HEK293T (cell line): Measurements from ENCODE around the gene SLC36A2.

Experiments
- CTCF ChIA-PET: fragments of 350-600 bp; formaldehyde crosslinking; extraction: SDS; loops from one replicate; lab custom pipeline; 2021; ENCODE audit warnings: antibody characterized with exemption, inconsistent platforms; lab: Yijun Ruan, JAX
- POLR2A ChIA-PET: fragments of 350-600 bp; formaldehyde crosslinking; extraction: SDS; loops from one replicate; lab custom pipeline; 2020; ENCODE audit warnings: antibody characterized with exemption, inconsistent platforms; lab: Yijun Ruan, JAX
- DNase-seq: peaks from one replicate; pipeline ENCODE4 v3.0.0; 2012; ENCODE audit warnings: mixed read lengths; ENCODE audit errors: extremely low spot score
- ARNT ChIP-seq: fragments of 450-650 bp; IDR thresholded peaks from 2 replicates; pipeline ENCODE4 v1.6.1; 2017; ENCODE audit warnings: mild to moderate bottlenecking
- BHLHE40 ChIP-seq: fragments of 450-650 bp; IDR thresholded peaks from 2 replicates; pipeline ENCODE4 v1.6.1; 2016; ENCODE audit warnings: mild to moderate bottlenecking, moderate library complexity, borderline replicate concordance
- CTBP1 ChIP-seq: fragments of 450-650 bp; IDR thresholded peaks from 2 replicates; pipeline ENCODE4 v1.6.1; 2016; ENCODE audit warnings: borderline replicate concordance
- ELF4 ChIP-seq: fragments of 450-650 bp; IDR thresholded peaks from 2 replicates; pipeline ENCODE4 v1.6.1; 2017; ENCODE audit warnings: antibody characterized with exemption
- FOXA1 ChIP-seq: fragments of 450-650 bp; IDR thresholded peaks from 2 replicates; pipeline ENCODE4 v1.6.1; 2016; ENCODE audit warnings: mild to moderate bottlenecking
- FOXK2 ChIP-seq: fragments of 450-650 bp; IDR thresholded peaks from 2 replicates; pipeline ENCODE4 v1.6.1; 2016; ENCODE audit warnings: mild to moderate bottlenecking
- FOXM1 ChIP-seq: fragments of 450-650 bp; IDR thresholded peaks from 2 replicates; pipeline ENCODE4 v1.6.1; 2017; ENCODE audit warnings: mild to moderate bottlenecking, borderline replicate concordance
- HDGF ChIP-seq: fragments of 450-650 bp; IDR thresholded peaks from 2 replicates; pipeline ENCODE4 v1.6.1; 2017; ENCODE audit warnings: antibody characterized with exemption, borderline replicate concordance
- L3MBTL2 ChIP-seq: fragments of 450-650 bp; conservative IDR thresholded peaks from 2 replicates; pipeline ENCODE4 v1.6.1; 2016; ENCODE audit warnings: mild to moderate bottlenecking
- LEF1 ChIP-seq: fragments of 450-650 bp; IDR thresholded peaks from 2 replicates; pipeline ENCODE4 v1.6.1; 2017; ENCODE audit warnings: mild to moderate bottlenecking, borderline replicate concordance
- NFRKB ChIP-seq: fragments of 450-650 bp; IDR thresholded peaks from 2 replicates; pipeline ENCODE4 v1.6.1; 2016; ENCODE audit warnings: mild to moderate bottlenecking, moderate library complexity
- SP1 ChIP-seq: fragments of 450-650 bp; IDR thresholded peaks from 2 replicates; pipeline ENCODE4 v1.6.1; 2017
- SUZ12 ChIP-seq: fragments of 450-650 bp; IDR thresholded peaks from 2 replicates; pipeline ENCODE4 v1.6.1; 2016; ENCODE audit warnings: mild to moderate bottlenecking
- TARDBP ChIP-seq: fragments of 450-650 bp; IDR thresholded peaks from 2 replicates; pipeline ENCODE4 v1.6.1; 2016
- ZNF384 ChIP-seq: fragments of 450-650 bp; IDR thresholded peaks from 2 replicates; pipeline ENCODE4 v1.6.1; 2016
- TF ChIP-seq, protein P1 (sequence below): fragments of 450-650 bp; IDR thresholded peaks from 2 replicates; pipeline ENCODE4 v1.6.1; 2016

SLC36A2 gene

DNA sequence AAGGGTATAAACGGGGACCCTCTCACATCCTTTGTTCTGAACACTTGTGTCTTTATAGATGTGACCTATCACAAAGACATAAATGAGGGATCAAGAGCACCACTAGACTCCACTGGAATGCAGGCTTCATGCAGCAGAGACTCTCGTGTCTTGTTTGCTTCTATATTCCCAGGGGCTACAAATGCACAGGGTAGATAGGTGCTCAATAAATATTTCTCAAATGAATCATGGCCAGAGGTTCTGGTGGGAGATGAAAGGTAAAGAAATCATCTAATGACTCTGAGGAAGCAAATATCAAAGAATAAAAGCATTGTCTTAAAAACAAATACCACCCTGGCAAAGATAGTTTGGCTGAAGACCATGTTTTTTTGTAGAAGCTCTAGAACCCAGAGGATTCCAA, 50.4 kb downstream of the SLC36A2 start:
- TF ChIP-seq, protein P1, sequence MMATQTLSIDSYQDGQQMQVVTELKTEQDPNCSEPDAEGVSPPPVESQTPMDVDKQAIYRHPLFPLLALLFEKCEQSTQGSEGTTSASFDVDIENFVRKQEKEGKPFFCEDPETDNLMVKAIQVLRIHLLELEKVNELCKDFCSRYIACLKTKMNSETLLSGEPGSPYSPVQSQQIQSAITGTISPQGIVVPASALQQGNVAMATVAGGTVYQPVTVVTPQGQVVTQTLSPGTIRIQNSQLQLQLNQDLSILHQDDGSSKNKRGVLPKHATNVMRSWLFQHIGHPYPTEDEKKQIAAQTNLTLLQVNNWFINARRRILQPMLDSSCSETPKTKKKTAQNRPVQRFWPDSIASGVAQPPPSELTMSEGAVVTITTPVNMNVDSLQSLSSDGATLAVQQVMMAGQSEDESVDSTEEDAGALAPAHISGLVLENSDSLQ: no peak
- no peak for TF ChIP-seq HDGF
- no peak for TF ChIP-seq FOXA1
- no peak for TF ChIP-seq BHLHE40
- CTCF ChIA-PET: interaction anchor here (1.6 kb wide), 1 partner anchor 21 kb away, joined by 3 read pairs; no protein-coding TSS in a partner anchor
- POLR2A ChIA-PET: no interaction called here
- DNase-seq: no peak

DNA sequence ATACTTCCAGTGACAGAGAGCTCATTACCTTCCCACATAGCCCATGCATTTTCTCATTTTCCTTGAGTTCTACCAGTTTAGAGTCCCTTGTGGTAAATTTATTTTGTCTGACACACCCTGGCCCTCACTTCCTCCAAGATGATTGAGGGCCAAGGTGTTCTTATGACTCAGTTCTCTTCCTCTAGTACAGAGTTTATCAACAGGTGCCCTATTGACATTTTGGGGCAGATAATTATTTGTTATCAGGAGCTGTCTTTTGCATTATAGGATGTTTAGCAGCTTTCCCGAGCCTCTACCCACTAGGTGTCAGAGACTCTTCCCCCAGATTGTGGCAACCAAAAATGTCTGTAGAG, 50.9 kb downstream of the SLC36A2 start:
- ChIA-PET CTCF (no interaction called here), POLR2A (no interaction called here)
- TF ChIP-seq TARDBP (no peak), FOXM1 (no peak), CTBP1 (no peak), SUZ12 (no peak), ARNT (no peak), BHLHE40 (no peak), FOXA1 (no peak), L3MBTL2 (no peak), FOXK2 (no peak), NFRKB (no peak), ELF4 (no peak), LEF1 (no peak)
- TF ChIP-seq, protein P1: no peak
- DNase-seq: no peak

DNA sequence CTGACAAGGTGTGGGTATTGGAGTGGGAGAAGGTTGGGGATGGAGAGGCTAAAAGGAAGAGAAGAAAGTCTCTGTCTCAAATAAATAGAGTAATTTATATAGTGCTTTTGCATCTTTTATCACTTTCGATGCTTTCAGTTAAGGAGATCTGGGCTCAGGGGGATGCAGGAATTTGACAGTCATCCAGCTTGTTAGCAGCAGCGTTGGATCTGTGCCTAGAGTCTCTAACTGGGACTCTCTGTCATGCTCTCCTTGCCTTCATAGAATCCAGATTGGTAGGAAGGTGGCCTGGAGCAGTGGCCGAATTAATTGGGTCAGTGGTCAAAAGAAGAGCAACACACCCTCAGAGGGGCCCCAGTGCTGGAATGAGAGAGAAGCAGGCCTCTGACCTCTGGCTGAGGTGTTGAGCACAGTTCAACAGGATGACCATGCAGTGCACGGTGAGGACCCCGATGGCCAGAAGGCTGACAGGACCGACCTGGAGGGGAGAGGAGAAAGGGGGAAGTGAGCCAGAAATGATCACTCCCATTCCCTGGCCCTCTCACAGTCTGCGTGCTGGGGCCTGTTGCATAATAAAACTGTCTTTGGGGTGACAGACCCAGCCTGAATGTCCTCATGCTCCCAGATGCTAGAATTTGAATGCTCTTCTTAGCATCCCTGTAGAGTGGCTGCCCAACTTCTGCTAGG, 51.4 kb downstream of the SLC36A2 start:
- ChIA-PET CTCF (no interaction called here), POLR2A (no interaction called here)
- TF ChIP-seq, protein P1: no peak
- TF ChIP-seq NFRKB (no peak), L3MBTL2 (no peak), ZNF384 (no peak), FOXM1 (no peak), LEF1 (no peak), ELF4 (no peak), CTBP1 (no peak), BHLHE40 (no peak), ARNT (no peak), SP1 (no peak), SUZ12 (no peak), TARDBP (no peak), FOXA1 (no peak), FOXK2 (no peak)
- no peak for DNase-seq

GRCh38 chr5:151295138-151295537, 52.2 kb downstream of the SLC36A2 start:
- DNase-seq: no peak
- ChIA-PET POLR2A (no interaction called here), CTCF (interaction anchor here (1.1 kb wide), 1 partner anchor 21 kb away, joined by 3 read pairs; no protein-coding TSS in a partner anchor)
- no peak for TF ChIP-seq L3MBTL2
- no peak for TF ChIP-seq FOXA1
- TF ChIP-seq FOXM1: no peak
- TF ChIP-seq, protein P1: no peak
- no peak for TF ChIP-seq NFRKB

DNA sequence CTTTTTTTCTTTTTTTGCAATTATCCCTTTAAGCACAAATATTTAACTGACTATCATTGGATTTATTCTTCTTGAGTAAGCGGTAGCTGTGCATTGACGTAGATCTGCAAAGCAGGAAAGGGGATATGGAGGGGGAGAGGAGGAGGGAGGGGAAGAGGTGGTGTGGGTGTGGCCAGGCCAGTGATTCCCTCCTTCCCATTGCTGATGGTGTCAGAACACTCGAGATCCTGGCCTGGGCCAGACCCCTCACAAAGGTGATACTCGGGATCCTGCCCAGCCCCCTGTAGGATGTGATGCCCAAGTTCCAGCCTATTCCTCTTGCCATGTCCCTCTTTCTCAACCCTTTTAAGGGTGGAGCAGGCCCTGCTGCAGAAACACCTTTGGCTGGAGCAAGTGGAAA, 53.7 kb downstream of the SLC36A2 start:
- CTCF ChIA-PET: no interaction called here
- DNase-seq: no peak

GRCh38 chr5:151288180-151288579, 59.2 kb downstream of the SLC36A2 start:
- TF ChIP-seq CTBP1 (peak; percentile 9; the same call in 1 of the 2 replicates), BHLHE40 (no peak)
- POLR2A ChIA-PET: no interaction called here
- DNase-seq: peak; percentile 15
- CTCF ChIA-PET: interaction anchor here (1.0 to 1.4 kb wide), 4 partner anchors 11 to 173 kb away, joined by 3 to 4 read pairs (median 4); partner anchors contain the start of gene GM2A

More for the DNA sequence above, 53.7 kb downstream of the SLC36A2 start:
- TF ChIP-seq, protein P1: no peak
- no peak for TF ChIP-seq ARNT
- POLR2A ChIA-PET: no interaction called here
